Skeletal muscle tissue (tissue), 4 donors: ENCODE measurements around the gene CBFA2T2. TPM values are rescaled to one million over a fixed set of nuclear protein-coding genes. Genes with fewer than 3 reads are reported as not detected.
A peak's percentile ranks its signal among the peaks of the same experiment; 100 is the strongest.

Experiments
- H3K27ac ChIP-seq: one replicate; pipeline ENCODE4 v1.7.0; 2013; ENCODE audit warnings: mild to moderate bottlenecking, low read depth, low read length, inconsistent platforms
- H3K27me3 ChIP-seq, 3 donors: one replicate each; pipeline ENCODE4 v1.7.0; 2013; ENCODE audit warnings: low read length in 3 of 3; ENCODE audit not compliant: control insufficient read depth in 3 of 3, insufficient read depth in 3 of 3
- H3K36me3 ChIP-seq, 3 donors: one replicate each; pipeline ENCODE4 v1.7.0; 2013; ENCODE audit warnings: low read length in 3 of 3; ENCODE audit not compliant: control insufficient read depth in 3 of 3, insufficient read depth in 3 of 3
- H3K4me1 ChIP-seq, 3 donors: one replicate each; pipeline ENCODE4 v1.7.0; 2013; ENCODE audit warnings: low read length in 3 of 3, mild to moderate bottlenecking in 3 of 3; ENCODE audit not compliant: control insufficient read depth in 3 of 3, insufficient read depth in 3 of 3
- H3K4me3 ChIP-seq, 3 donors: one replicate each; pipeline ENCODE4 v1.7.0; 2013; ENCODE audit warnings: low read length in 3 of 3
- H3K9ac ChIP-seq, 3 donors: one replicate each; pipeline ENCODE4 v1.7.0; 2013; ENCODE audit warnings: low read length in 3 of 3, mild to moderate bottlenecking in 3 of 3, moderate library complexity in 2 of 3, low read depth in 1 of 3
- H3K9me3 ChIP-seq, 3 donors: one replicate each; pipeline ENCODE4 v1.7.0; 2013; ENCODE audit warnings: low read length in 3 of 3; ENCODE audit not compliant: control insufficient read depth in 3 of 3
- total RNA-seq: library from RNA; depleted of rRNA; stranded (reverse); fragments of >200 nt; gene quantifications from one replicate; pipeline ENCODE4 v1.2.3, GENCODE V29; 2014
- donor health status: Osteomylitis.

The CBFA2T2 gene
- total RNA-seq, 1 donor from 2014 or later: 10.4 TPM

DNA sequence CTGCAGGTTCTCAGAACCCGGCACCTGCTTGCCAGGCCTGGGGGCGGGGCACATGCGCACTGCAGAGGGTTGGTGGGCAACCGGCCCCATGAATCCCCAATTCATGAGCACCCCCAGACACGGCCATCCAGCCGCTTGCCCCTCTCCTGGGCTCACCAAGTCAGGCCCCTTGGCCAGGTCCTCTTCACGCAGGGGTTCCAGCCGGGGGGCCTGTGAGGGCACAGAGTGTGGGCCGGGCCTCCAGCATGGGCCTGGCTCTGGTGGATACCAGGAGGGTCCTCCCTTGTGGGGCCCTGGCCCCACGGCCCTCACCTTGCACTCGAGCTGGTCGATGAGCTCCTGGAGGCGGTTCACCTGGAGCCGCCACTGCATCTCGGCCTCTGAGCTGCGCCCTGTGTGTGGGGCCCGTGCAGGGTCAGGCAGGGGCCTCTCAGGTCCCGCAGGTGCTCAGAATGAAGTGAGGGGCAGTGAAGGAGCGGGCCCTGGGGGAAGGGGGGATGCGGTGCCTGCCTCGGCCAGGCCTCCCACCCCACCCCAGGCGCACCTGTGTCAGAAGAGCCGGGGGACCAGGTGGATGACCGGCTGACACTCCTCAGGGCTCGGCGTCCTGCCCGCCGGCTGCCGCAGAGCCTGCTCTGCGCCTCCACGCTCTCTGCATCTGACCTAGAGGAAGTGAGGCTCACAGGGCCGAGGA lies 169.6 kb downstream of the CBFA2T2 start:
- Histone ChIP-seq H3K27ac (no peak overlapping the region), H3K9me3 (no peaks in the 10 kb centered on the region), H3K36me3 (peaks cover 35 to 38% (median 37%) of the 10 kb centered on the region in 3 donors), H3K27me3 (no peaks in the 10 kb centered on the region), H3K4me3 (no peak overlapping the region), H3K4me1 (peaks cover 13 to 18% (median 15%) of the 10 kb centered on the region in 3 donors), H3K9ac (no peak overlapping the region)

DNA sequence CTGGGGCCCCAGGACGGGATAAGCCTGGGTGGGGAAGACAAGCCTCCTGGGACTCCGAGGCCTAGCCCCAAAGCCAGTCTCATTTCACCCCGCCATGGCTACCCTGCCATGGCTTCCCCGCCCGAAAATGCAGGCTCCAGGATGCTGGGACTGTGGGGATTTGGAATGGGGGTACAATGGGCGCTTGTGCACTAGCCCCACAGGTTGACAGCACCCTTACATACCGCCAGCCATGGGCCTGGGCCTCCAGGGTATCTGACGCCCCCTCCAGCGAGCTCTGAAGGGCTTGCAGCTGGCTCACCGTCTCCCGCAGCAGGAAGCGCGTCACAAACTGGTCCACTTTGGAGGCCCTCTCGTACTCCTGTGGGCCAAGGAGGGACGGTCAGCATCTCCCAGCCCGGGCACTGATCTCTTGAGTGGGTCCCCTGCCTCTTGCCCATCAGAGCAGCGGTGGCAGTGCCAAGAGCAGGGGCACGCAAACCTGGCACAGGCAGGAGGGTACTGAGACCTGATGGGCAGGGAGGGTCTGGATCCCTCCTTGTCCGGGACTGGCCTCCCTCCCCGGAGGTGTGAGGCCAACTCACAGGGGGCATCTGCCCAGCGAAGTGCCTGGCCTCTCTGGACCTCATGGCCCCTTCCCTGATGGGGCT lies 170.3 kb downstream of the CBFA2T2 start:
- Histone ChIP-seq H3K4me3 (no peak overlapping the region), H3K27me3 (no peaks in the 10 kb centered on the region), H3K9me3 (no peaks in the 10 kb centered on the region), H3K9ac (no peak overlapping the region), H3K4me1 (peaks cover 15 to 24% (median 18%) of the 10 kb centered on the region in 3 donors), H3K27ac (no peak overlapping the region), H3K36me3 (peaks cover 35 to 38% (median 37%) of the 10 kb centered on the region in 3 donors)

DNA sequence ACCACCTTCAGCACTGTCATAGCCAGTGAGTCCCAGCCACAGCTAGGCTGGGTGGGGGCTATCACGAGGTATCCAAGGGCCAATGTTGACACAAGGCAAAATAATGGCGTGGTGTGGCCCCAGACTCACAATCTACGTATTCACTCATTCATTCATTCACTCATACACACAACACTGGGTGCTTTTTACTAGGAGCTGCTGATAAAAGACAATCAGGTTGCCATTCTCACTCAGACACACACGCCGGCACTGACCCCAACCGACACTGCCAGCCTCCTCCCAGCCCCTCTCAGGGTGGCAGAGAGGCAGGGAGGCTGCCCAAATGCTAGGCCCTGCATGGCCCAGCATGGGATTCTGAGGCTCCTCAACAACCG lies 170.8 kb downstream of the CBFA2T2 start:
- H3K9me3 ChIP-seq: no peaks in the 10 kb centered on the region
- no peak overlapping the region for H3K4me3 ChIP-seq
- no peak overlapping the region for H3K27ac ChIP-seq
- no peak overlapping the region for H3K9ac ChIP-seq
- peaks cover 15 to 24% (median 18%) of the 10 kb centered on the region in 3 donors for H3K4me1 ChIP-seq
- no peaks in the 10 kb centered on the region for H3K27me3 ChIP-seq
- peaks cover 35 to 38% (median 37%) of the 10 kb centered on the region in 3 donors for H3K36me3 ChIP-seq

DNA sequence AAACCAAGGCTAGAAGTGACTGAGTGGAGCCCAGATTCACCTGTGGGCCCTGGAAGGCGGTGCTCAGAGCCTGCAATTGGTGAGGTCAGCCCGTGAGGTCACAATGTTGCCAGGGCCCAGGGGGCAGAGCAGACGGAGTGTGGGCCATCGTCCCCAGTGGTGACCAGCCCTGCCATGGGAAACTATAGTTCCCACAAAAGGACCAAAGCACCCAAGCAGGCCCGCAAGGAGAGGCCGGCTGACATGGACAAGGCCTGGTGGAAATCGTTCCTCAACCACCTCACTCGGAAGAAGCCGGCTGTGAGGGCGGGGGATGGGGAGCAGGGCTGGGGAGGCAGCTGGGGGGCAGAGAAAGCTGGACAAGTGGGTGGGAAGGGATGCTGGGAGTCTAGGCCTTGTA lies 172.3 kb downstream of the CBFA2T2 start, which contains the start of gene C20orf144:
Gene C20orf144 (plus strand): TSS at position 156 of the 400 bp plus-strand sequence. CDS start 19 bp downstream, at position 175.
- Histone ChIP-seq H3K27me3 (no peaks in the 10 kb centered on the region), H3K9me3 (no peaks in the 10 kb centered on the region), H3K27ac (peak within 1 kb of the TSS; percentile 58), H3K4me1 (peaks cover 26 to 35% (median 27%) of the 10 kb centered on the region in 3 donors), H3K9ac (peak within 1 kb of the TSS; percentile 20 to 89 (median 71)), H3K4me3 (peak within 1 kb of the TSS; percentile 75 to 81 (median 77)), H3K36me3 (peaks cover 30 to 35% (median 31%) of the 10 kb centered on the region in 3 donors)

DNA sequence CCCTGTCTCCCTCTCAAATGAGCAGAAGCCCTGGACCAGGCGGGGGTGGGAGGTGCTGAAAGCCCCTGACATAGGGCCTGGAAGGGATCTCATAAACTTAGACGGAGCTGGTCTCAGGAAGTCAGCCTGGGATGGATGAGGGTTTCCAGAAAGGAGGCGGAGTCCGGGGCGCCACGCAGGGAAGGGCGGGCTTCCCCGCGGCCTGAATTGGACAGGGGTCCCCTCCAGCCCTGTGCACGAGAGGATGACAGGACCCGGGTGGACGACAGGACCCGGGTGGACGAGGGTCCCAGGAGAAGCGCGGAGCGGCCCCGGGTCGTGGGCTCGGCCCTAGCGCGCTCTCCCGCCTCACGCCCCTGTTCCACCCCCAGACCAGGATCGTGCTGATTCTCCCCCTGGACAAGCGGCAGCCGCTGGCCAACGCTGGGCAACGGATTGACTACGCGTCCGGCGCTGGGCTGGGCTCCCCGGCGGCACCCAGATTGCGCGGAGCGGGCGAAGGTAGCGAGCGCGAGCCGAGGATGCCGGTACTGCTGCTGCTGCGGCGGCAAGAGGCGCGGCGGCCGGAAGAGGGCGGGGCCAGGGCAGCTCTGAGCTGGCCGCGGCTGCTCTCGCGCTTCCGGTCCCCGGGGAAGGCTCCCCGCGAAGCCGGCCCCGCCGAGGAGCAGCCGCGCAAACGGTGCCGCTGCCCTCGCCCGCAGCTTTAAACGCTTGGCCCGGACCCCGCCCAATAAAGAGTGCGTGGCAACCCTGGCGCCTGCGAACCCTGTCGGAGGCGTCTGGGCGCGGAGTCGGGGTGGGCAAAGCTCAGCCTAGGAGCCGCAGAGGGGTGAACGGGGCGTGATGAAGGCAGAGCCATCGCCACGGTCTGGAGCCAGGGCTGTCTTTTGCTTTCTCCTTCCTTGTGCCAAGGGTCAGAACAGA lies 173.5 kb downstream of the CBFA2T2 start:
- Histone ChIP-seq H3K36me3 (peaks cover 21 to 24% (median 23%) of the 10 kb centered on the region in 3 donors), H3K4me3 (peak overlapping the region; percentile 75 to 81 (median 77)), H3K4me1 (peaks cover 37 to 48% (median 40%) of the 10 kb centered on the region in 3 donors), H3K27me3 (no peaks in the 10 kb centered on the region), H3K9ac (peak overlapping the region; percentile 71 to 89 (median 76)), H3K9me3 (no peaks in the 10 kb centered on the region), H3K27ac (peak overlapping the region; percentile 58)

DNA sequence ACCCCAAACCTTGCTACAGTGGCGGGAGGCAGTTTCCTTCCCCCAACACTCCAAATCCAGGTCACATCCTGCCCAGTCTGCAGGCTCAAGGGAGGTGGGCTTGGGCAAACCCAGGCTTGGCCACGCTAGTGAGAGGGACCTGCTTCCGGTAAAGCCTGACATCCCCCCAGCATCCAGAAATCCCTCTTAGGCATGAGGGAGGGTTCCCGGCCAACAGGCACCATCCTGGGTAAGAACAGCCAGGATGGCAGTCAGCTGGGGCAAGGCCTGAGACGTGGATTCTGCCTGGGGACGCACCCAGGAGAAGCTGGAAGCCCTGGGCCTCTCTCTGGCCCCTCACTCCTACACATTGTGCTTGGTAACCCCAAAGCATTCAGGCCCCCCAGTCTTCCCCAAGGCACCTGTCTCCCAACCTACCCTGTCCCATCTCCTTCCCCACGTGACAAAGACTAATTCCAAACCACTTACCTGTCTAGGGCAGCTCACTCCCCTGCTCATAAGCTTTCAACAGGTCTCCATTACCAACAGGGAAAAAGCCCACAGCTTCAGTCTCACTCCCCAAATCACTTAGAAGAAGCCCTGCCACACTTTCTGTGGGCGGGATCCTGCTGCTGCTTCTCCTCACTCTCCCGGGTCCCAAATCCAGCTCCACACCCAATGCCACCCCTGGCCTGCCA lies 174.3 kb downstream of the CBFA2T2 start:
- H3K9me3 ChIP-seq: no peaks in the 10 kb centered on the region
- H3K27ac ChIP-seq: peak overlapping the region; percentile 58
- H3K4me3 ChIP-seq: peak overlapping the region; percentile 75 to 81 (median 77)
- H3K4me1 ChIP-seq: peaks cover 38 to 49% (median 40%) of the 10 kb centered on the region in 3 donors
- no peaks in the 10 kb centered on the region for H3K27me3 ChIP-seq
- H3K36me3 ChIP-seq: peaks cover 21 to 26% (median 24%) of the 10 kb centered on the region in 3 donors
- H3K9ac ChIP-seq: peak overlapping the region; percentile 71 to 89 (median 76)

DNA sequence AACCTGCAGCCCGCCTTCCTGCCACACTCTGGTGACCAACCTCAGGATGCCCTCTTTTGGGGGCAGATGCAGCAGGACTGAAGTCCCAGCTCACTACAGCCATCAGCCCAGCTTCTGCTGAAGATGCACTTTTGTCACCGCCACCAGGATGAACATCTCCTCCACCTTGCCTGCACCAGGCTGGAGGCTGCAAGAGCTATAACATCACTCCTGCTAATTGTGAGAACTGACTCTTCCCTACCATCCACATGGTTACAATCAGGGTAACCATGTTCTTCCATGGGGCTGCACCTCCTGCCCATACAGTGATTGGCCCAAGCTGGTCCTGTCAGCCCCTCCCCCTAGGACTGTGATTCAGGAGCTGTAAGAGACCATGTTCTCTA lies 174.9 kb downstream of the CBFA2T2 start:
- Histone ChIP-seq H3K27ac (no peak overlapping the region), H3K9ac (peak overlapping the region in 1 of 3 donors; percentile 71), H3K9me3 (no peaks in the 10 kb centered on the region), H3K36me3 (peaks cover 22 to 25% (median 24%) of the 10 kb centered on the region in 3 donors), H3K4me3 (no peak overlapping the region), H3K27me3 (no peaks in the 10 kb centered on the region), H3K4me1 (peaks cover 38 to 49% (median 40%) of the 10 kb centered on the region in 3 donors)

DNA sequence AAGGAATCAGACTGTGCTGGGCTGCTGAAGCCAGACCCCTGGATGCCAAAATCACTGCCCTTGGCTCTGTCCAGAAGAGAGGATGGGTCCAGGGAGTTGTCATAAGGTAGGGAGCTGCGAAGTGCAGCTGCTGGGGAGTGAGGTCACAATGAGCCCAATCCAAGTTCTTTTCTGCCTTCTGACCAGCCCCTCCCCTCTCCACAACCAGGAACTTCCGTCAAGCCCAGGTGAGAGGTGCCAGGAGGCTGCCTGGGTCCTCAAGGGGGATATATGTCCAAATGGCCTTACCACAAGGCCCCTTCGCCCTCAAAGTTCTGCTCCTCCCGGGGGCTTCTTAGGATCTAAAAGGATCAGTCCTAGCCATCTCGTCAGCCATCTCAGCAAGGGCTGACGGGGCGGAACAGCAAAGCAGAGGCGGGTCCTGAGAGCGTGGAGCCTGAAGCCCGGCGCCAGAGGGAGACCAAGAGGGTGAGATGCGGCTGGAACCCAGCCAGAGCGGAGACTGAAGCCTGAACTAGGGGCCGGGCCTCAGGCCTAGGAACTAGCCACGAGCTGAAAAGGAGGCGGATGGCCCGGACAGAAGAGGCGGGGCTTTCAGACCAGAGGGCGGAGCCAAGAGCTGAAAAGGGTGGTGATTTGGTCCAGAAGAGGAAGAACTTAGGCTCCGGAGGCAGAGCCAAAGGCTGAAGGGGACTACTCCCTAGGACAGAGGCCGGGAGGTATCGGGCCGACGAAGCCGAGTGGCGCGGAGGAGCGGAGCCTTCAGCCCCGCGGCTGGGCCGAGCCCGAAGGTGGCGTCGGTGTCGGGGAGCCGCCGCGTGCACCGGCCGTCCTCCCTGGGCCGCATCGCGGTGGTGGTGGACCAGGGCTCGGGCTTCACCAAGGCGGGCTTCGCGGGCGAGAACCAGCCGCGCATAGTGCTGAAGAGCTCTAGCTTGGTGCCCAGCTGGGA lies 176.7 kb downstream of the CBFA2T2 start, which contains the start of gene ACTL10:
Gene ACTL10 (plus strand): TSS at position 651 of the 952 bp plus-strand sequence. CDS start 555 bp downstream, outside the sequence.
- H3K4me1 ChIP-seq: peaks cover 38 to 56% (median 44%) of the 10 kb centered on the region in 3 donors
- peaks cover 22 to 29% (median 25%) of the 10 kb centered on the region in 3 donors for H3K36me3 ChIP-seq
- H3K27me3 ChIP-seq: no peaks in the 10 kb centered on the region
- H3K4me3 ChIP-seq: peak within 1 kb of the TSS; percentile 68 to 75 (median 73)
- no peaks in the 10 kb centered on the region for H3K9me3 ChIP-seq
- H3K27ac ChIP-seq: peak within 1 kb of the TSS; percentile 58
- peak within 1 kb of the TSS; percentile 61 to 71 (median 62) for H3K9ac ChIP-seq
